Esophagus mucosa (tissue), 1 donor: ENCODE data around the gene MED9. TPM values are rescaled to one million over a fixed set of nuclear protein-coding genes. Genes with fewer than 3 reads are reported as not detected.
"Not testable (repeated sequence)": the region's sequence is repeated elsewhere in the genome, so short reads cannot be mapped to it uniquely, and the experiment has no call there.

ENCODE experiments used
- ATAC-seq: fragments of 200-7000 bp; cut with Tn5 transposase; one replicate; pipeline ENCODE4 v1.9.1; 2020
- total RNA-seq: library from RNA; stranded (reverse); gene quantifications from one replicate; pipeline ENCODE4 v1.2.4, GENCODE V29; 2023
- donor health status: DM: yes; HTN: yes; CAD: no.

Gene MED9, protein sequence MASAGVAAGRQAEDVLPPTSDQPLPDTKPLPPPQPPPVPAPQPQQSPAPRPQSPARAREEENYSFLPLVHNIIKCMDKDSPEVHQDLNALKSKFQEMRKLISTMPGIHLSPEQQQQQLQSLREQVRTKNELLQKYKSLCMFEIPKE
- total RNA-seq, result 6.5 TPM

DNA sequence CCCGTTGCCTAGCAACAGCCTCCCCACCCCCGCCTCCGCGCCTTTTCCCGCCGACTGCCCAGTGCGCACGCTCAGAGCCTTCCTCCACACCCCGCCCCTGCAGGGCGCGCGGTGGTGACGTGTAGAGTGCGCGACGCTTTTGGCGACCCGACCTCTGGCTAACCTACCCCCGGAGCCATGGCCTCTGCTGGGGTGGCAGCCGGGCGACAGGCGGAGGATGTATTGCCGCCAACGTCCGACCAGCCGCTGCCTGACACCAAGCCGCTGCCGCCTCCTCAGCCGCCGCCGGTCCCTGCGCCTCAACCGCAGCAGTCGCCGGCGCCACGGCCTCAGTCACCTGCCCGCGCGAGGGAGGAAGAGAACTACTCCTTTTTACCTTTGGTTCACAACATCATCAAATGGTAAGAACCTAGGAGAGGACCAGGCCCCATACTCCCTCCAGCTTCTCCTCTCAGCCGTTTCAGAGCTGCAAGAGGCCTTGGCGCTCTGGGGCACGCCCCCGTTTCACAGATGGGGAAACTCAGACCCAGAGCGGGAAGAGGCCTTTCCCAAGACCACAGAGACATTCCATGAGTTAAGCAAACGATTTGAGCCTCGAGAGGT, at the start of gene MED9:
TSS of gene MED9 (plus strand) at position 136 of the 603 bp plus-strand sequence. CDS start at position 178, 42 bp downstream.
- ATAC-seq, result peak; percentile 99

DNA sequence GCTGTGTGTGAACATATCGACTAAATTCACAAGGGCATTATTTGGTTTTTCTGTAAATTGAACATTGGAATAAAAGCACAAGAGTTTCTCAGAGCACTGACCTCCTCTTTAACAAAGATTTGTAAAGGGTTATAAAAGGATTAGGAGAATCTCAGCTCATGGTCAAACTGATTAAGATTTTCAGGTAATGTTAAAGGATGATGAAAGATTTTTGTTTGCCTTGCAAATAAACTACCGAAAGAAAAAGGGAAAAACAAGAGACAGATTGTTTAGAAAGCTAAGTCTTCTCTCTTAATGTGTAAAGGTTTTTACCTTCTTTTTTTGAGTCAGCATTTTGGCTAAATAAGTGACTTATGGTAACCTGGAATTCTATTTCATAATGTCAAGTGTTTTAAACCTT, 47.6 kb upstream of the MED9 start:
- ATAC-seq, result no peak

DNA sequence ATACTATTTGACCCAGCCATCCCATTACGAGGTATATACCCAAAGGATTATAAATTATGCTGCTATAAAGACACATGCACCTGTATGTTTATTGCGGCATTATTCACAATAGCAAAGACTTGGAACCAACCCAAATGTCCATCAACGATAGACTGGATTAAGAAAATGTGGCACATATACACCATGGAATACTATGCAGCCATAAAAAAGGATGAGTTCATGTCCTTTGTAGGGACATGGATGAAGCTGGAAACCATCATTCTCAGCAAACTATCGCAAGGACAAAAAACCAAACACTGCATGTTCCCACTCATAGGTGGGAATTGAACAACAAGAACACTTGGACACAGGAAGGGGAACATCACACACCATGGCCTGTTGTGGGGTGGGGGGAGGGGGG, 45.9 kb upstream of the MED9 start:
- not testable (repeated sequence) for ATAC-seq

DNA sequence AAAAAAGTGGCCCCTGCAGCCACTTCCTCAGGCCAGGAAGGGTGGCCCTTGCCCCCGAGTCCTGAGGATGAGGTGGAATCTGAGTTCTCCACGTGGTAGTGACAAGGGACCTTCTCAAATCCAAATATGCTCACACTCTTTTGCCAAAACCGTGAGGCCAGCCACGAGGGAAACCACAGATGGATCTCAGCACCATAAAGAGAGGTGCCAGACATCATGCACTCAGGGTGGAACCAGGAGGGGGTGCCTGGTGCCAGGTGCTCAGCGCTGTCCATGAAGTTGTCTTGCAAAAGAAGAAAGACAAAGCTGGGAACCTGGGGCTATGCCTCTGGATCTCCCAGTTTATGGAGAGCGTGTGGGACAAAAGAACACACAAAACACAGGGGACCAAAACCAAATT, 45.2 kb upstream of the MED9 start:
- ATAC-seq, result no peak

DNA sequence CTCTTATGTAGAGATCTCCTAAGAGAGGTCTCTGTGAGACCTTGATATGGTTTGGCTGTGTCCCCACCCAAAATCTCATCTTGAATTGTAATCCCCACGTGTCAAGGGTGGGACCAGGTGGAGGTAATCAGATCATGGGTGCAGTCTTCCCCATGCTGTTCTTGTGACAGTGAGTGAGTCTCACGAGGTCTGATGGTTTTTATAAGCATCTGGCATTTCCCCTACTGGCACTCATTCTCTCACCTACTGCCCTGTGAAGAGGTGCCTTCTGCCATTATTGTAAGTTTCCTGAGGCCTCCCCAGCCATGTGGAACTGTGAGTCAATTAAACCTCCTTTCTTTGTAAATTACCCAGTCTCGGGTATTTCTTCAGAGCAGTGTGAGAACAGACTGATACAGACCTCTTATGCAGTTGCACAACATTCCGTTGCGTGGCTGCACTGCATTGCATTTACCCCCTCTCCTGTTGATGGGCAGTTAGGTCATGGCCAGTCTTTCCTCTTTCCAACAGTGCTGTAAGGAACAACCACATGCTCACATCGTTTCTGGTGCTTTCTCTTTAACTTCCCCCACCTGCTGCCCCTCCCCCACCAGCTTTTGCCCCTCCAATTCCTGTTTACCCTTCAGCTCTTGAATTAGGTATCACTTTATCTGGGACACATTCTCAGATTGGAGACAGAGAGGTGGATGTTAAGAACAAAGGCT, 43.6 kb upstream of the MED9 start:
- ATAC-seq, result no peak

DNA sequence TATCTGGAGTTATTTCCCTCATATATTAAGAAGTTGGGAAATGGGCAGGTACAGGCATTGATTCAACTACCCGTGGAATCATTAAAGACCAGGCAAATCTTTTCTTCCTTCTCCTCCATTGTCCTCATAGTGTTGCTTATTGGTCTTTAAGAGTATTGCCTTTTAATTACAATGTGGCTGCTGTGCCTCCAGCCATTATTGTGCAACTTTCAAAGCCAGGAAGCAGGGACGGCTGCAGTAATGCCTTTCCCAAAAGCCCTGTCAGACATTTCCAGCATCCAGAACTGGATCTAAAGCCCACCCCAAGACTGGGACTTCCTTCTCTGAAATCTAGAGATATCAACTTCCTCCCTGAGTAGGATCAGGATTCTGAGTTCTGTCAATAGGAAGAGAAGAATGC, 42.3 kb upstream of the MED9 start:
- no peak for ATAC-seq

DNA sequence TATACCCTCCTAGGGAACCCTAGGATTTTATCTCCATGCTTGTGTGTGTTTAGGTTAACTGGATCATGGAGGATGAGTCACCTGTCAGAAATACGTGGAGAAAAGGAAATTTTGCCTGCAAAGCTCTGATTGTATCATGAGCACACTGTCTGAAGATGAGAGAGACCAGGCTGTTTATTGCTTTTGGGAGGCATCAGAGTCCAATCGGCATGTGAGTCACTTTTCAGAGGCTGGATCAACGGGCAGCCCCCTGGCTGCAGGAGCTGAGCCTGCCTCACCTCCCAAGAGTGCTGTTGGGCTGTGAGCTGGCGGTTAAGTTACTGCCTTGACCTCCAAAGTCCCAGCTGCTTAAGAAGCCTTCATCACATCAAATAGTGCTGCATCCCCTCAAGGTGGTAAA, 41.5 kb upstream of the MED9 start:
- no peak for ATAC-seq

DNA sequence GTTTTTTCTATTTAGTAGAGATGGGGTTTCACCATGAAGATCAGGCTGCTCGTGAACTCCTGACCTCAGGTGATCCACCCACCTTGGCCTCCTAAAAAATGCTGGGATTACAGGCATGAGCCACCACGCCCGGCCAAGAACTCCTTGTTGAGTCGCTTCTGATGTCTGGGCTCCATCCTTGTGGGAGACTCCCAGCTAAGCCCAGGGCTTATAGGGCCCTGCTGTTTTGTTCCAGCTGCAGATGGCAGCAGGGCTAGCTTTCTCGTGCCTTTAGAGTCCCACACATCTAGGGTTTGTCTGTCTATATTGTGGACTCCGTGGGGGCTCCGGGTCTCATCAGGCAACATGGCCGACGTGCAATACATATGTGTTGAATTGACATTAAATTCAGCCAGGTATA, 39.3 kb upstream of the MED9 start:
- ATAC-seq, result no peak

DNA sequence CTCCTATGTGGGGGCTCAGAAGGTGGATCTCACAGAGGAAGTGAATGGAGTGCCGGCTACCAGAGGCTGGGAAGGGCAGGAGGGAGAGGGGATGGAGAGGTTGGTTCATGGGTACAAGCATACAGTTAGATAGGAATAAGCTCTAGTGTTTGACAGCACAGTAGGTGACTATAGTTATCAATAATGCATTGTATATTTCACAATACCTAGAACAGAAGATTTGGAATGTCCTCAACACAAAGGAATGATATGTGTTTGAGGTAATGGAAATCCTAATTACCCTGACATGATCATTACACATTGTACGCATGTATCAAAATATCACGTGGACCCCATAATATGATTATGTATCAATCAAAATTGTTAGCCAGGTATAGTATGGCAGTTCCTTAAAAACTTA, 38.9 kb upstream of the MED9 start:
- no peak for ATAC-seq

DNA sequence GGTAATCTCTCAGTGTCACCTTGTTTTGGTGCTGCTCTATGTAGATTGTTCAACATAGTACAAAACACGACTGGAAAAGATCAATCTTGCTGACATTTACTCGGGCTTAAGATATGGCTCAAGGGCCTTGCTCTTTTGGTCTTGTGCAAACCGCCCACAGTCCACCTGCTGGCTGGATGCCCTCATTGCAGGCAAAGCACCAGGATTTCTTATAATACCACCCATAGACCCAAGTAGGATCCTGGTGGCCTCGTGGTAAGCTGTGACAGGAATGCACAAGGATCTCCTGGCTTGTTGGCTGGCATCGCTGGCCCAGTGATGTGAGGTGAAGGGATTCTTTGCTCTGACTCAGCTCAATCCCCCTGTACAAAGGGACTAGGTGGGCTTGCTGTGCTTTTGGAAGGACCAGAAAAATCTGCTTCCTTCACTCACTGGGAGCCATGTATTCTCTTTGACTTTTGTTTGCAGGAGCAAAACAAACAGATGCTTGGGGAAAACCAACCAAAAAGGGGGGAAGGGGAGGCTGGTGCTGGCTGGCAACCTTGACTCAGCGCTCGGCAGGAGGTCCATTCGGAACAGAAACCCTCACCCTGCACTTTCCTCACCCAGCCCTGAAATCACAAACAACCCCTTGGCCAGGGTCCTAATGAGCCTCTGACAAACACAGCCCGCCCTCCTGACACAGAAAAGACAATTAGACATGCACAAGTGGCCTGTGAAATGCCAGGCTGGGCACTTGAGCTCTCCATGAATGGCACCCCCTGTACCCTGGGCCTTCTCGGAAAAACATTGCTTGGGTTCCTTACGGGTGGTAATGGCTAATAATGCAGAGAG, 36.6 kb upstream of the MED9 start:
- peak; percentile 78 for ATAC-seq

DNA sequence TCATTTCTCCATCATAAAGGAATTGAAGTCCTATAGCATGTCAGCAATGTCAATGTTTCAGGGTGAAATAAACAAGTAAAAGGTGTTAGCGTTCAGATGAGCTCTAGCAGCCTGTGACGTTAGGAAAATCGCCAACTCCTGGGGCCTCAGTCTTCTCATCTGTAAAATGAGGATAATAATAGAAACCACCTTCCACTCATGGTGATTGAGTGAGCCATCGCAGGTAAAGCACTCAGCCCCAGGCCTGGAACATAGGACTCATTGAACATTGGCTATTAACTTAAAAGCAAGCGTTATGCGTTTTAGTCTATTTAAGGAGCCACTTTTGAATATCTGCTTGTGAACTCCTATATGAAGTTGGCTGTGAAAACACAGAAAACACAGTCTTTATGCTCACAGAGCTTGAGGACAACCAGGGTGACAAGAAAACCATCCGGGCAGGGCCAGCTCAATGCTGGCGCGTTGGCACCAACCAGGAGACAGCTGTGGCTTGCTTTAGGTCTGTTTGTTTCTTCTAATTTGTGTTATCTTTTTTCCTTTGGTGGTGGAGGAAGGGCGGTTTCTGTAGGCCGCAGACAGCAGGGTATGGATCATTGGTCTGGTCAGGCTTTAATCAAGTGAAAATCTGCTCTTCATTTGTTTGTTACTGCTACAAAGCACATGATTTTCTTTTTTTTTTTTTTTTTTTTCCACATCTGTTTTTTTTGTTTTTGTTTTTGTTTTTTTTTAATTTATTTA, 35.7 kb upstream of the MED9 start:
- no peak for ATAC-seq

DNA sequence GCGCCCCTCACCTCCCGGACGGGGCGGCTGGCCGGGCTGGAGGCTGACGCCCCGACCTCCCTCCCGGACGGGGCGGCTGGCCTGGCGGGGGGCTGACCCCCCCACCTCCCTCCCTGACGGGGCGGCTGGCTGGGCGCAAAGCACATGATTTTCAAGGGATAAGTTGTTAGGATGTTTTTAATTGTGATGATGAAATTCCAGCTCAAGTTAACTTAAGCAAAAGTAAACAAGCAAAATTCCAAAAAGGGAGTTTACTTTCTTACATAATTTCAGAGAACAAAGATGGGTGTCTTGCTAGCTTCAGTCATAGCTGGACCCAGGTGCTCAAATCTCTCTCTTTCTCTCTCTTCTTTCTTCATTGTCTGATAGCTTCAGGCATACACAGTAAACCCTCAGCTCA, 33.6 kb upstream of the MED9 start:
- no peak for ATAC-seq

DNA sequence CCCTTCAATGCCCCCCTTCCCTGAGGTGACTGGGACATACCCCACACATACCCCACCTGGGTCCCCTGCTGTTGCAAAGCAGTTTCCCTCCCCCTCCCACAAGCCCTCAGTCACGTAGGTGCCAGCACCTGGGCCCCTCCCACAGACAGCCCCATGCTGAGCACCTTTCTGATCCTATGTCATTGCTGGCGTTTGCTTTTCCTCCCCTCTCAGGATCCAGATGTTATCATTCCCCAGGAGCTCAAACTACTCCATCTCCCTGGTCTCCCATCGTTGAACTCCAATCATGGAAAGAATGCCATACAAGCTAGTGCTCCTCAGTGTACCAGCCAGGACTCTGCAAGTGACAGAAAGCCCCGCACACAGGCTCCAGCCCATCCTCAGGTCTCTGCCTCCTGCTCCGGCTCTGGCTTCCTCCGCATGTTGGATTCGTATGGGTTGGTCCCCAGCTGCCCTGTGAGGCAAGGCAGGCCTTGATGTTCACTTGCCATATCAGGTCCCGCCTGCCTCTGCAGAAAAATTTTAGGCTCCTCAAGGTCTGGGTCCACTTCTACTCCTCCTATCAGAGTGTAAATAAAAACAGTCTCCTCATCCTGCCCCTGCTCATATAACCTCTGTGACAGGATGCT, 31.4 kb upstream of the MED9 start:
- ATAC-seq, result no peak

DNA sequence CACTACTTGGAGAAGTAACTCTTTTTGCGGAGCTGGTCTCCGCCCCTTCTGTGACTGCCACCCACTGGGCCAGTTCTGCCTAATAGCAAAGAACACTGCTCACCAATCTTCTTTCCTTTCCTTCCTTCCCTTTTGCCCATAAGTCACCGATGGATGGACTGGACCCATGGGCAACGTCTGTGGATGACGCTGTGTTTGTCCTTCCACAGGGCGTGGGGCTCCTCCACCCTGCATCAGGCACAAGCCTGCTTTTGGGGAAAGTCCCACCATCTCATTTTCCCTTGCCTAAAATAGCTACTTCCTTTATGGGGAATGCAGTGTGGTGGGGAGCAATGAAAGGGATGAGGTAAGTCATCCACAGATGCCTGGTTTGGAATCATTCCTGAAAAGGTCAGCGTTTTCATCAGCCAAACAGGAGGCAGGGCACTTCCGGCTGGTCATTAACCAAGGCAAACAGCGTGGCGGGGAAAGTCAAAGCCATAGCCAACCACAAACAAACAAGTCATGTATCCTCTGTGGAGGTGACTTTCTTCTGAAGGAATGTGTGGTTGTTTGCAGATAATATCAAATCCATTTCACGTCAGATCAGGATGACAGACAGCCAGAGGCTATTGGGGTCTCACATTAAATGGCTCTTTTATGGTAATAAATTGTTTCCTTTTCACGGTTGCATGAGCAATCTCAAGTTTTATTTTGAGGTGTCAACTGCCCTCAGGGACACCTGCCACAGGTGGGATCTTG, 30.7 kb upstream of the MED9 start:
- ATAC-seq, result peak; percentile 61

DNA sequence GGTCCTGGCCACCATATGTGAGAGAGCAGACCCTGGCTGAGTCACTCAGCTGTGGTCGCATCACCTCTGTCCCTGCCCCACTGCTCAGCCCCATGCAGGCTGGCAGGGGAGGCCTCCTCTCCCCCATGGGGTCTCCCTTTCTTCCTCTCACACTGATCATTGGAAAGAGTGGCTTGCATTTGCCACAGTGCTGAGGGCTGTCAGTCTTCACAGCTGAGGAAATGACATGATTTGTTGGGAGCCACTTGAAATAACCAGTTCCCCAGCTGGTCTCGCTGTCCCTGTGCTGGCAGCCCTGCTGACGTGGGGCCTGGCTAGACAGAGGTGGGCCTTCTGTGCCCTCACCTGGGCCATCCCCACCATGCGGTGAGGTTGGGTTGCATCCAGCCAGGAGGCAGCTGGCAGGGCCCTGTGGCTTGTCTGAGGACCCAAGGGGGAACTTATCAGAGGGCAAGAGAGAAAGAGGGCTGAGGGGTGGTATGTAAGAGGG, 30.1 kb upstream of the MED9 start:
- ATAC-seq, result no peak

DNA sequence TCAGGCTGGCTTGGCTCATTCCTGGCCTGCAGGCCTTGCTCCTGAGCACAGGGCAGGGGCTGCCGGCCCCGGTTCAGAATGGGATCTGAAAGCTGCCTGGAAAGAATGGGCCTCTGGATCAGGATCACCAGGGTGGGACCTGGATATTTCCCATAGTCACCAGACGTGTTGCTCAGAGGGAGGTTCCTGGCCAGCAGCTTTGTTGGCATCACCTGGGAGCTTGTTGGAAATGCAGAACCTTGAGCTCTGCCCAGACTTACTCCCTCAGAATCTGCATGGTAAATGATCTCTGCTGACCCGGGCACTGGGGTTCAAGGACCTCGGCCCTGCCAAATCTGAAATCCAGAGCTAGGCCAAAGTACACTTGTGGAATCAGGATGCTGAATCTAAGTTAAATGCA, 29.5 kb upstream of the MED9 start:
- peak; percentile 19 for ATAC-seq

DNA sequence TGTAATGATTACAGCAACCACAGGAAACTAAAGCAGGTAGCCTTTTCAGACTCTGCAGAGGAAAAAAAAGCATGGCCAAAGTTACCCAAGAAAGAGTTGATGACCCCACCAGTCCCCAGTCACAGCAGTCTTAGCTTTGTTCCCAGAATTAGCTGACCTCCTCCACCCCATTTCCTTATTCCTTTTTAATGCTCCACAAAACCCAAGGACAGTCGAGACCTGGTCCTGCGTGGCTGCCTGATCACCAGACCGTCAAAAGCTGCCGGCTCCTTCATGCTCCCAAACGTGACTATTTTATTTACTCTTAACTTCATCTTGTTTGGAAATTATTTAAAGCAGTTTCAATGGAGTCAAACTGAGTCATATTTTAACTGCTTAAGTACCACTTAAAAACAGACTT, 28.7 kb upstream of the MED9 start:
- no peak for ATAC-seq

DNA sequence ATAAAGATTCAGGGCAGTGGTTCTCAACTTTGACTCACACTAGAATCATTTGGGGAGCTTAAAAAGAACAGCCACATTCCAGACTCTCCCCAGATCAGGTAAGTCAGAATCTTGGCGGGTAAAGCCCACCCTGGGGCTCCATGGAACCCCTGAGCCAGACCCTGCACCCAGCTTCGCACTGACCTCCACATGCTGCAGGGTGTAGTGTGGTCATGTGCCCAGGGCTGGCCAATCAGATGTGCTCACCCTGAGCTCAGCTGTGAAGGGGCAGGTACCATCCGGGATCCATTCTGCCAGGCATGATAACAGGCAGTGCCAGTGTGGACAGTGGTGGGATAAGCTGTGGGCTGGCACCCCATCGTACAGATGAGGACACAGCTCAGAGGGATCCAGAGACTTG, 28.1 kb upstream of the MED9 start:
- ATAC-seq, result no peak

DNA sequence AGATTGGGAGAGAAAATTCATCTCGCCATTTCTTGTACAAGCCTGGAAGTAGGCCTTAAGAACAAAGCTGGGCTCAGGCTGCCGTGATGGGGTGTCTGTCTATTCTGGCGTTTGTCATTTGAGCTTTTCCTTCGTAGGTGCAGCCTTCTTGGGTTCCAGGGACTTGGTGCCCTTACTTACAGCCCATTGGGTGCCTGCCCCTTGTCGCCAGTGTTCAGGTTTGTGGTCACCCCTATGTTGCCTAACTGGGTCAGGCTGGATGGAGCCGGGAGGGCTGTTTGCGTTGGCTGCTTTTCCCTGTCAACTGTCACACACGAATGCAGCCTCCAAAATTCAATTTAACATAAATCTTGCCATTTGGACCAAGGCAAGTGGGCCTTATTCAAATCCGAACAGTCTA, 23.7 kb upstream of the MED9 start:
- ATAC-seq, result no peak

DNA sequence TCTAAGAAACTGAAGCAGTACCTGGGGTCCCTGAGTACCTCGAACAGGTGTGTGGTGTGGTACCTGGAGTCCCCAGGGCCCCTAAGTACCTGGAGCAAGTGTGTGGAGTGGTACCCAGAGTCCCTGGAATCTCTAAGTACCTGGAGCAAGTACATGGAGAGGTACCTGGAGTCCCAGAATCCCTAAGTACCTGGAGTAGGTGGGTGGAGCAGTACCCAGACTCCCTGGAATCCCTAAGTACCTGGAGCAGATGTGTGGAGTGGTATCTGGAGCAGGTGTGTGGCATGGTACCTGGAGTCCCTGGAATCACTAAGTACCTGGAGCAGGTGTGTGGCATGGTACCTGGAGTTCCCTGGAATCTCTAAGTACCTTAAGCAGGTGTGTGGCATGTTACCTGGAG, 22.5 kb upstream of the MED9 start:
- no peak for ATAC-seq

DNA sequence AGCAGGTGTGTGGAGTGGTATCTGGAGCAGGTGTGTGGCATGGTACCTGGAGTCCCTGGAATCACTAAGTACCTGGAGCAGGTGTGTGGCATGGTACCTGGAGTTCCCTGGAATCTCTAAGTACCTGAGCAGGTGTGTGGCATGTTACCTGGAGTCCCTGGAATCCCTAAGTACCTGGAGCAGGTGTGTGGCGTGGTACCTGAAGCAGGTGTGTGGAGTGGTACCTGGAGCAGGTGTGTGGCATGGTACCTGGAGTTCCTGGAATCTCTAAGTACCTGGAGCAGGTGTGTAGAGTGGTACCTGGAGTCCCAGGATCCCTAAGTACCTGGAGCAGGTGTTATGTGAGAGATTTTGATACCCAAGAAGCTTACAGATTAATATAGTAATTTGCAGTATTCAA, 22.1 kb upstream of the MED9 start:
- not testable (repeated sequence) for ATAC-seq
